HCT116 (cell line): ENCODE measurements around the gene SND1. TPM values are rescaled to one million over a fixed set of nuclear protein-coding genes. Genes with fewer than 3 reads are reported as not detected.

Experiments
- ATAC-seq: fragments of 200-7000 bp; cut with Tn5 transposase; 2 replicates; pipeline ENCODE4 v1.9.1; 2020; ENCODE audit warnings: mild to moderate bottlenecking, moderate library complexity
- BruUV-seq: library from RNA; stranded (reverse); fragments of 400-500 nt; replicated peaks from 2 replicates; lab custom pipeline; 2021; lab: Mats Ljungman, UMichigan
- CTCF ChIA-PET: fragments of 300-600 bp; sonication (Branson Sonifier 250); formaldehyde crosslinking; loops from one replicate; lab custom pipeline; 2021; ENCODE audit warnings: antibody characterized with exemption; lab: Charles Lee
- POLR2A ChIA-PET: fragments of 300-600, 350-600 bp; sonication (Branson Sonifier 250); formaldehyde crosslinking; loops from one replicate; lab custom pipeline; 2021; ENCODE audit warnings: antibody characterized with exemption; lab: Charles Lee
- RAD21 ChIA-PET, 2 experiments: fragments of 300-600 bp; sonication (Branson Sonifier 250); formaldehyde crosslinking; loops; one replicate each; lab custom pipeline; 2023; ENCODE audit warnings: low total read pairs in 2 of 2; ENCODE audit not compliant: uncharacterized antibody in 2 of 2, unreplicated experiment in 2 of 2, low non-redundant PET in 1 of 2; lab: Charles Lee
- DNase-seq: peaks from one replicate; pipeline ENCODE4 v3.0.0-alpha.2; 2010; ENCODE audit warnings: low read depth, low spot score
- H2AFZ ChIP-seq: fragments of 200-600 bp; shearing (Covaris generic), sonication (generic); 2 replicates; pipeline ENCODE4 v1.6.1; 2017; ENCODE audit warnings: low read depth, mixed run types, mixed read lengths, antibody characterized with exemption, low read length; ENCODE audit not compliant: poor library complexity, severe bottlenecking
- H3K27ac ChIP-seq: 2 replicates; pipeline ENCODE4 v1.5.1; 2012; ENCODE audit warnings: low read depth, low read length
- H3K27me3 ChIP-seq: fragments of 200-600 bp; sonication (generic); 2 replicates; pipeline ENCODE4 v1.6.1; 2016; ENCODE audit warnings: mixed run types, low read length, mixed read lengths; ENCODE audit not compliant: insufficient read depth
- H3K36me3 ChIP-seq, 2 experiments: fragments of 200-500 bp in 1 of 2; fragments of 200-600 bp in 1 of 2; sonication (Bioruptor generic) in 1 of 2; sonication (generic) in 1 of 2; 2 replicates each; pipeline versions ENCODE4 v1.5.1 to v1.6.1; 2014 to 2016; ENCODE audit warnings: low read length in 2 of 2, inconsistent platforms in 1 of 2, mixed read lengths in 1 of 2, mixed run types in 1 of 2; ENCODE audit not compliant: insufficient read depth in 2 of 2, control insufficient read depth in 1 of 2
- H3K4me1 ChIP-seq, 2 experiments: fragments of 200-600 bp in 1 of 2; sonication (generic) in 1 of 2; 2 replicates each; pipeline versions ENCODE4 v1.5.1 to v1.6.1; 2012 to 2017; ENCODE audit warnings: low read length in 2 of 2, inconsistent platforms in 1 of 2, mild to moderate bottlenecking in 1 of 2, mixed read lengths in 1 of 2, mixed run types in 1 of 2, moderate library complexity in 1 of 2; ENCODE audit not compliant: insufficient read depth in 2 of 2, control insufficient read depth in 1 of 2
- H3K4me2 ChIP-seq: fragments of 200-600 bp; sonication (generic); 2 replicates; pipeline ENCODE4 v1.6.1; 2017; ENCODE audit warnings: mixed run types, low read length, mixed read lengths
- H3K4me3 ChIP-seq, 2 experiments: fragments of 200-600 bp in 1 of 2; sonication (generic) in 1 of 2; replicated peaks in 1 of 2; 2 replicates each; pipeline ENCODE4 v1.5.1; 2011 to 2016; ENCODE audit warnings: low read length in 2 of 2, control low read depth in 1 of 2, low read depth in 1 of 2, mild to moderate bottlenecking in 1 of 2, mixed read lengths in 1 of 2, mixed run types in 1 of 2
- H3K79me2 ChIP-seq: fragments of 200-600 bp; sonication (generic); 2 replicates; pipeline ENCODE4 v1.6.1; 2017; ENCODE audit warnings: mild to moderate bottlenecking, mixed run types, low read length, moderate library complexity, mixed read lengths; ENCODE audit not compliant: insufficient read depth
- H3K9ac ChIP-seq: fragments of 200-600 bp; sonication (generic); 2 replicates; pipeline ENCODE4 v1.6.1; 2016; ENCODE audit warnings: low read length, mixed read lengths
- H3K9me2 ChIP-seq: fragments of 200-600 bp; sonication (generic), shearing (Covaris generic); 2 replicates; pipeline ENCODE4 v1.6.1; 2017; ENCODE audit warnings: mixed run types, mild to moderate bottlenecking, moderate library complexity; ENCODE audit not compliant: insufficient read depth
- H3K9me3 ChIP-seq, 2 experiments: fragments of 200-500 bp in 1 of 2; fragments of 200-600 bp in 1 of 2; sonication (Bioruptor generic) in 1 of 2; sonication (generic) in 1 of 2; 2 replicates each; pipeline ENCODE4 v1.6.1; 2014 to 2017; ENCODE audit warnings: low read length in 2 of 2, mixed read lengths in 2 of 2, inconsistent platforms in 1 of 2, low read depth in 1 of 2, mild to moderate bottlenecking in 1 of 2, mixed run types in 1 of 2, moderate library complexity in 1 of 2; ENCODE audit not compliant: control insufficient read depth in 1 of 2, insufficient read depth in 1 of 2
- H4K20me1 ChIP-seq: fragments of 200-600 bp; sonication (generic), shearing (Covaris generic); 2 replicates; pipeline ENCODE4 v1.6.1; 2017; ENCODE audit warnings: mixed run types, mild to moderate bottlenecking, moderate library complexity; ENCODE audit not compliant: insufficient read depth
- CEBPB ChIP-seq: IDR thresholded peaks from 2 replicates; pipeline ENCODE4 v1.6.1; 2012; ENCODE audit warnings: low read depth
- EGR1 ChIP-seq: IDR thresholded peaks from 2 replicates; pipeline ENCODE4 v1.6.1; 2012; ENCODE audit warnings: low read depth
- FOSL1 ChIP-seq: IDR thresholded peaks from 2 replicates; pipeline ENCODE4 v1.6.1; 2012; ENCODE audit warnings: low read depth
- JUND ChIP-seq: IDR thresholded peaks from 2 replicates; pipeline ENCODE4 v1.6.1; 2012
- POLR2A ChIP-seq: IDR thresholded peaks from 2 replicates; pipeline ENCODE4 v1.7.0; 2011; ENCODE audit warnings: borderline replicate concordance; ENCODE audit not compliant: insufficient read depth, insufficient read length; ENCODE audit errors: extremely low read depth
- POLR2AphosphoS5 ChIP-seq: IDR thresholded peaks from 2 replicates; pipeline ENCODE4 v1.6.1; 2011; ENCODE audit warnings: mild to moderate bottlenecking, low read depth, low read length, moderate library complexity
- RAD21 ChIP-seq: IDR thresholded peaks from 2 replicates; pipeline ENCODE4 v1.6.1; 2012; ENCODE audit warnings: low read depth, mild to moderate bottlenecking
- REST ChIP-seq: IDR thresholded peaks from 2 replicates; pipeline ENCODE4 v1.6.1; 2012; ENCODE audit warnings: low read depth
- TCF7L2 ChIP-seq: IDR thresholded peaks from 2 replicates; pipeline ENCODE4 v1.7.0; 2011; ENCODE audit warnings: borderline replicate concordance, inconsistent platforms; ENCODE audit not compliant: insufficient read depth, insufficient read length; ENCODE audit errors: extremely low read depth
- YY1 ChIP-seq: IDR thresholded peaks from 2 replicates; pipeline ENCODE4 v1.6.1; 2011; ENCODE audit warnings: low read length, low read depth, moderate library complexity, mild to moderate bottlenecking; ENCODE audit not compliant: insufficient replicate concordance; ENCODE audit errors: extremely low read depth
- ZBTB33 ChIP-seq: IDR thresholded peaks from 2 replicates; pipeline ENCODE4 v1.6.1; 2011; ENCODE audit warnings: mild to moderate bottlenecking, low read length, moderate library complexity; ENCODE audit not compliant: insufficient replicate concordance; ENCODE audit errors: extremely low read depth
- ZFX ChIP-seq: fragments of 450-650 bp; IDR thresholded peaks from 2 replicates; pipeline ENCODE4 v1.6.1; 2017
- intact Hi-C: fragments of 100-400 bp; cut with micrococcal nuclease; formaldehyde crosslinking; loops from 2 replicates; pipeline ENCODE4 v1.10.0; 2022
- total RNA-seq: library from RNA; stranded (reverse); gene quantifications from one replicate; pipeline ENCODE4 v1.2.1, GENCODE V29; 2021; ENCODE audit not compliant: unreplicated experiment
- TF ChIP-seq, protein P1 (sequence below), 3 experiments: fragments of 200-600 bp in 1 of 3; sonication (generic) in 1 of 3; IDR thresholded peaks in 2 of 3; conservative IDR thresholded peaks in 1 of 3; 2 replicates each; pipeline ENCODE4 v1.5.1; 2012 to 2017; ENCODE audit warnings: low read depth in 2 of 3, low read length in 2 of 3, antibody characterized with exemption in 1 of 3, borderline replicate concordance in 1 of 3, control low read depth in 1 of 3, mild to moderate bottlenecking in 1 of 3, mixed read lengths in 1 of 3, mixed run types in 1 of 3, moderate library complexity in 1 of 3; ENCODE audit not compliant: insufficient read depth in 1 of 3

The SND1 gene
- total RNA-seq, 1 experiment from 2014 or later, result 169 TPM

DNA sequence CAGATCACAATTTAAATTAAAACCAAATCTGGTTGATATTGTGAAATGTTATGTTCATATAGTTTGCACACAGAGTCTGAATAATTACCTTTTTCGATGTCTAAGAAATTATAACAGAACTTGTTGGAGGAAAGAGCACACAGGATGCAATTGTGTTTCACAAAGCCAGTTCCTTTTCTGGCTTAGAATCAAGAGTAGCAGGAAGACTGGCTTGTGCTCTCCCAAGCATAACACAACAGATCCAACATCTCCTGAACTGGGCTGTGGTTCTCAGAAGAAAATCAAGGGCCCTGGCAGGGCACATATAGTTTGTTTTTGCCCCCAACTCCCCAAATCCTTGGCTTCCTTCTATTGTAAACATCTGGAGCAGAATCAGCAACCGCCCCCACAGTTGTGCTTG is 316.6 kb downstream of the SND1 start:
- H3K4me1 ChIP-seq, result no peaks in the 10 kb centered on the region
- no peaks in the 10 kb centered on the region for H3K36me3 ChIP-seq
- ChIA-PET CTCF (no interaction called here), POLR2A (no interaction called here), RAD21 (no interaction called here)
- no peaks in the 10 kb centered on the region for H3K27me3 ChIP-seq
- no TSS peak for BruUV-seq
- no peak overlapping the region for H3K4me3 ChIP-seq
- intact Hi-C loops, result no loop called here
- H3K27ac ChIP-seq, result no peak overlapping the region
- no peak overlapping the region for H3K4me2 ChIP-seq
- H3K9me3 ChIP-seq, result no peaks in the 10 kb centered on the region
- H4K20me1 ChIP-seq, result peaks cover 3% of the 10 kb centered on the region; the same call in 1 of the 2 replicates
- TF ChIP-seq POLR2A (no peak), CEBPB (no peak), POLR2AphosphoS5 (no peak), JUND (no peak), TCF7L2 (no peak), YY1 (no peak), FOSL1 (no peak), RAD21 (no peak), REST (no peak), ZBTB33 (no peak), EGR1 (no peak), ZFX (no peak)
- TF ChIP-seq, protein P1, sequence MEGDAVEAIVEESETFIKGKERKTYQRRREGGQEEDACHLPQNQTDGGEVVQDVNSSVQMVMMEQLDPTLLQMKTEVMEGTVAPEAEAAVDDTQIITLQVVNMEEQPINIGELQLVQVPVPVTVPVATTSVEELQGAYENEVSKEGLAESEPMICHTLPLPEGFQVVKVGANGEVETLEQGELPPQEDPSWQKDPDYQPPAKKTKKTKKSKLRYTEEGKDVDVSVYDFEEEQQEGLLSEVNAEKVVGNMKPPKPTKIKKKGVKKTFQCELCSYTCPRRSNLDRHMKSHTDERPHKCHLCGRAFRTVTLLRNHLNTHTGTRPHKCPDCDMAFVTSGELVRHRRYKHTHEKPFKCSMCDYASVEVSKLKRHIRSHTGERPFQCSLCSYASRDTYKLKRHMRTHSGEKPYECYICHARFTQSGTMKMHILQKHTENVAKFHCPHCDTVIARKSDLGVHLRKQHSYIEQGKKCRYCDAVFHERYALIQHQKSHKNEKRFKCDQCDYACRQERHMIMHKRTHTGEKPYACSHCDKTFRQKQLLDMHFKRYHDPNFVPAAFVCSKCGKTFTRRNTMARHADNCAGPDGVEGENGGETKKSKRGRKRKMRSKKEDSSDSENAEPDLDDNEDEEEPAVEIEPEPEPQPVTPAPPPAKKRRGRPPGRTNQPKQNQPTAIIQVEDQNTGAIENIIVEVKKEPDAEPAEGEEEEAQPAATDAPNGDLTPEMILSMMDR (IDR thresholded peaks at IDR 0.05 in 2 of 3, conservative IDR thresholded peaks at IDR 0.05 in 1 of 3; ENCODE audit: borderline replicate concordance in 1 of 3, insufficient read depth in 1 of 3, low read depth in 2 of 3, low read length in 2 of 3), result no peak
- H3K9me2 ChIP-seq, result no peaks in the 10 kb centered on the region
- ATAC-seq, result no peak
- no peak for DNase-seq
- peaks cover 2% of the 10 kb centered on the region; the same call in 1 of the 2 replicates for H3K79me2 ChIP-seq
- H2AFZ ChIP-seq, result no peak overlapping the region
- H3K9ac ChIP-seq, result no peak overlapping the region
